Retina (tissue), 1 donor: ENCODE results near the gene TEFM.
"Not testable (repeated sequence)": the region's sequence is repeated elsewhere in the genome, so short reads cannot be mapped to it uniquely, and the experiment has no call there.

ENCODE experiments used
- DNase-seq: peaks from one replicate; pipeline ENCODE4 v3.0.0-alpha.2; 2016

TEFM gene

DNA sequence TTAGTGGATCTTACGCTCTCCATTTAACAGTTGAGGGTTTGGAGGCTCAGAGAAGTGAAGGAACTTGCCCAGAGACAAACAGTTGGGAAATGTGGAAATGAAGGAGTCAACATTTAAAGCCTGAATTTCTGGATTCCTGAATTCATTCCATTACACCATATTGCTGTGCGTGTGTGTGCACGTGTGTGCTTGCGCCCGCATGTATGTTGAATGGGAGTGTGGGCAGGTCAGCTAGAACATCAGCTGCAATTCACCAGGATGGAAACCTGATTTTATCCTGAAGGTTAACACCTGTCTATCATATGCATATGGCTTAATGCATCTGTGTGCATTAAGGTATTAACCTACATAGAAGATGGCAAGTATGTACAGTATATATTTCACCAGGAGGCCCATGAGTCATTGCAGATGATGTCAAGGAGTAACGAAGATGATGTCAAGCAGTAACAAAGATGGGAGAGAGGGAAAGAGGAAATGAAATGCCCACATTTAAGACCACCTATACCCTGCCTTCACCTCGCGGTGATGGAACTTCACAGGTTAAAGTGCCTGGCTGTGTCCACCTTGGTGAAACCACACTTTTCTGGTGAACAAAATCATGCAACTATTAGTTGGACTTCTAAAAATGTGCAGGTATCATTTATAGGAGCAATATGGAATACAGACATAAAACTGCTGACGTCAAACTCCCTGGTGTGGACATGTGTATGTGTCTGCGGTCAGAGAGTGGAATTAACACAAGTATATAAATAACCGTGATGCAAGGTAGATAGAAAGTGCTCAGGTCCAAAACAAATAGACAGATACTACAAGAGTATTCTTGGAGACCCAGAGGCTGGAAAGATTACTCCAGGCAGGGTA, 14.9 kb upstream of the TEFM start:
- no peak for DNase-seq

DNA sequence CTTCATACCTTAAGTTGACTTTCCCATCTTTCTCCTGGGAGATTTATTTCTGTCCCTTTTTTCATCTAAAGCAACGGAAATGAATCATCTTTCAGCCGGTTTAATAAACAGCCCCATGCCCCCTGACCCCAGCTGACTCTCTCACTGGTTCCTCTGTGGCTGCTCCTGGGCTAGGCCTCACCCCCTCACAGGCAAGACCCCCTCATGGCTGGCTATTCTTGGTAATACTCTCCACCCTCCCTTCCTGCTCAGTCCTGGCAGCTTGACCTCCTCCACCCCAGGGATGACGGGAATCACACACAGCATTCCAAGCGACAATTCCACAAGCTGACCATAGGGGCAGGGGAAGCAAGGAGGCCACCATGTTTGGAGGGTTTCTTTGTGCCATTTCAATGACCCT, 14.2 kb upstream of the TEFM start:
- DNase-seq = no peak

DNA sequence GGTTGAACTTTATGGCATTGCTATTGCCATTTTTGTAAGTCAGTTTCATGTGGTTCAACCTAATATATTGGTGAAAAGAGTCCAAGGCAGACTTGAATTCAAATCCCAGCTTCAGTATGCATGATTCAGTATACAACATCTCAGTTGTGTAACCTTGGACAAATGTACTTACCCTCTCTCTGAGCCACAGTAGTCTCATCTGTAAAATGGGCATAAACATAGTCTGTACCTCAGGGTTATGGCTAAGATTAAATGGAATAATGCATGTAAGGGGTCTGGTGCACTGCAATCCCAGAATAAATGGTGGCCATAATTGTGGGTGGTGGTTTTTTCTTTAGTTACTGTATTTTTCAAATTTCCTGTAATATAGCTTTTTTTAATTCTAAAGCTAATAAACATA, 11.0 kb upstream of the TEFM start:
- DNase-seq = no peak

DNA sequence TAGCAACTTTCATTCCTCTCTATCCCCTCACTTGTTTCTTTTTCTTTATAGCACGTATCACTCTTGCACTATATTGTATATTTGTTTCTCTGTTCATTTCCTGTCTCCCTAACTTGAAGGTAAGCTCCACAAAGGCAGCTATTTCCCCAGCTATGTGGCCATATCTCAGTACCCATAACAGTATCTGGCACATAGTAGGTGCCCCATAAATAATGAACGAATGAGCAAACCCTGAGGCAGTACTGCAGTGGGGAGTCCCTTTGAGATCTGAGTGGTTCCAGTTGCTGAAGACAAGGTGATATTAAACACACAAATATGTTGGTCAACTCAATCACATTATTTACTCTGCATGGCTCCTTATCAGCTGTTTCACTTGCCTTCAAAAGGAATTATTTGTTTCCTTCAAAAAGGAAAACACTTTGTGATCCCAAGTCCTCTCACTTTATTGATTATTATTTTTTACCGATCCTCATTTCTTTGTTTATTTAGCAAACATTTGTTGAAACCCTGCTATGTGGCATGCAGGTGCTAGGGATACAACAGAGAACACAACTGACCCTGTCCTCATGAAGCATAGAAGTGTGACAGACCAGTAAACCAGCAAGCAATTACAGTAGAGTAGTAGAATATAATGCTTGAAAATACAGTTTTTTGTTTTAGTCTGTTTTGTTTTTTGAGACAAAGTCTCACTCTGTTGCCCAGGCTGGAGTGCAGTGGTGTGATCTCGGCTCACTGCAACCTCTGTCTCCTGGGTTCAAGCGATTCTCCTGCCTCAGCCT, 10.0 kb upstream of the TEFM start:
- no peak for DNase-seq

DNA sequence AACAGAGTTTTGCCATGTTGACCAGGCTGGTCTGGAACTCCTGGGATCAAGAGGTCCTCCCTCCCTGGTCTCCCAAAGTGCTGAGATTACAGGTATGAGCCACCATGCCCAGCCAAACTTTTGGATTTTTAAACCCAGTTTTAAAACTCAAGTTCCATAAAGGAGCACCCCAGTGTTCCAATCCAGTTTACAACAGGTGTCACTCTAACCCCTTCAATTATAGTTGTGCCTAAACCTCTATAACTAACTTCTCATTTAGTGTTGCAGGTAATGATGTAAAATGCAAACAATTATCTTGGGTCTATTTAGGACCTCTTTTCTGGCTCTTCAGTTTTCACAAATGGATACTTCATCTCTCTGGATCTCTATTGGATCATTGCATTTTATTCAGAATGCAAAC, 7.9 kb upstream of the TEFM start:
- no peak for DNase-seq

DNA sequence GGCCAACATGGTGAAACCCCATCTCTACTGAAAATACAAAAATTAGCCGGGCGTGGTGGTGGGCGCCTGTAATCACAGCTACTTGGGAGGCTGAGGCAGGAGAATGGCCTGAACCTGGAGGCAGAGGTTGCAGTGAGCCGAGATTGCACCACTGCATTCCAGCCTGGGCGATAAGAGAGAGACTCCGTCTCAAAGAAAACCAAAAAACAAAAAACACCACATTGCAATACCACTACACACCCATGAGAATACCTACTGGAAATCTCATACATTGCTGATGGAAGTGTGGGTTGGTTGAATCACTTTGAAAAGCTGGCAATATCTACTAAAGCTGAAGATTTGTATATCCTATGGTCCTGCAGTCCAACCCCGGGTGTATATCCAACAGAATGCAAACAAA, 4.1 kb upstream of the TEFM start:
- DNase-seq = not testable (repeated sequence)

DNA sequence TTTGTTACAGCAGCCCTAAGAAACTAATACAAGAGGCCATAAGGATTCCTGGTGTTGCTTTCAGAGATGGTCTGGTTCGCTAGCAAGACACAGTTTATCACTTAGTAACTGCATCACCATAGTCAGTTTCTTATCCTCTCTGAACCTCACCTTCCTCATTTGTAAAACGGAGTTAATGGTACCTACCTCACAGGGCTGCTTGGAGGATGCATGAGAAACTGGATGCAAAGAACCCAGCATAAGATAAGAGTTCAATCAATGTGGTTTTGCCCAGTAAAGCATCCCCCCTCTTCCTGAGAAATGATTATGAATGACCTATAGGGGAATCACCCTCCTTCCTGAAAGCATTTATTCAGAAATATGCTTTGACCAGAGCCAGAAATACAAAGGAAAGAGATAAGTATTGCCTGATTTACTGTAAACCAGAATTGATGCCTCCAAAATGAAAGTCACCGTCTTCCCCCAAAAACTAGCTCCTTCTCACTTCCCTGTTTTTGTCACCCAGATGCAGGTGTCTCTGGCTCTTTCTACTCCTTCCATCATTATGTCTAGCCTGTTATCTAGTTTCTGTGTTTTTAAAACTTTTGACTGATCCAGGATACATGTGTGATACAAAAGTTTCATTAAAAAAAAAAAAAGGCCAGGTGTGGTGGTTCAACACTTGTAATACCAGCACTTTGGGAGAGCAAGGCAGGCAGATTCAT, 2.8 kb upstream of the TEFM start:
- no peak for DNase-seq

DNA sequence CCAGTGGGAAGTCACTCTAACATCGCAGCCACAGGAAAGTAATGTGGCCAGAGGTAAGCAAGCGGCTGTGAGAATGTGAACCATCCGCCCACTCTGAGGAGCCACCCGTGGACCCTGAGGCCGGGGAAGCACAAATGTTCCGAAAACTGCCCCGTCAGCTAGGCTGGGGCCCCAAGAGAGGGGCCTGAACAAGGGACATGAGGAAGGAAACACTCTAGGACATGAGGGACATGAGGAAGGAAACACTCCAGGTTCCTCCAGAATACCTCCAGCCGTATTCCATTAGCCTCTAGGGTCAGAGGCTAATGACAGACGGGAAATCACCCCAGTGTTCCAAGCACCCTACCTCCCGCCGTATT, 317 bp downstream of the TEFM start:
- DNase-seq = no peak

DNA sequence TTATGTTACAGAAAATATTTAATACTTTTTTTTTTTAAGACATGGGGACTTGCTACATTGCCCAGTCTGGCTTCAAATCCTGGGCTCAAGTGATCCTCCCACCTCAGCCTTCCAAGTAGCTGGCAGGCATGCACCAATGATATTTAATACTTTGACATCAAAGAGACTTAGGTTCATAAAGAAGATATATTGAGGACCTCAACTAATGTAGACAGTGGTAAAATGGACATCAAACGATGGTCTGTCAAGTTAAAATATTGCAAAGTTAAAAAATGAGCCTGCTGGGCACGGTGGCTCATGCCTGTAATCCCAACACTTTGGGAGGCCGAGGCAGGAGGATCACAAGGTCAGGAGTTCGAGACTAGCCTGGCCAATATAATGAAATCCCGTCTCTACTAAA, 8.7 kb downstream of the TEFM start:
- no peak for DNase-seq

DNA sequence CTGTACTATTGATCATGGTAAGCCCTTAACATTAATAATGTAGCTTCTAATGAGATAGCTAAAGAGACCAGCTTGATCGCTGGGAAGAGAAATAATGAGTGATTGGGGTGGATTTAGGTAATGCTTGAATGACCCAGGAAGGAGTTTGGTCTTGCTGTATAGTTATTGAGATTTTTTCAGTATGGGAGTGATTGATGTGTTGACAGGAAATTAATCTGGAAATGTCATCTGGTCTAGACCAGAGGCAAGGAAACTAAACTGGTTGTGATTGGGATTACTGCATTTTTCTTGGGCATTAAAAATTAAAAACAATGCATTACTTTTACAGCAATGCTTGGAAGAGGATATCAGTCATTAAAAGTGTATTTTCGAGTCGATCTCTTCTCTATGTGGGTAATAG, 11.8 kb downstream of the TEFM start:
- no peak for DNase-seq

DNA sequence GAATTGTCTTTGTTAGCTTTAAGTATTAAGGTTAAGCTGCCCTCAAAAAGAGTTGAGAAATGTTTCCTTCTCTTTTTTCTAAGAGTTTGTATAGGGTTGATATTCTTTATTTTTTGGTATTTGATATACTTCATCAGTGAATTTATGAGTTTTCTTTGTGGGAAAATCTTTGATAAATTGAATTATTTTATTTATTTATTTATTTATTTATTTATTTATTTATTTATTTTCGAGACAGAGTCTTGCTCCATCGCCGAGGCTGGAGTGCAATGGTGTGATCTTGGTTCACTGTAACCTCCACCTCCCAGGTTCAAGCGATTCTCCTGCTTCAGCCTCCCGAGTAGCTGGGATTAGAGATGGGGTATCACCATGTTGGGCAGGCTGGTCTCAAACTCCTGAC, 19.9 kb downstream of the TEFM start:
- DNase-seq = no peak

DNA sequence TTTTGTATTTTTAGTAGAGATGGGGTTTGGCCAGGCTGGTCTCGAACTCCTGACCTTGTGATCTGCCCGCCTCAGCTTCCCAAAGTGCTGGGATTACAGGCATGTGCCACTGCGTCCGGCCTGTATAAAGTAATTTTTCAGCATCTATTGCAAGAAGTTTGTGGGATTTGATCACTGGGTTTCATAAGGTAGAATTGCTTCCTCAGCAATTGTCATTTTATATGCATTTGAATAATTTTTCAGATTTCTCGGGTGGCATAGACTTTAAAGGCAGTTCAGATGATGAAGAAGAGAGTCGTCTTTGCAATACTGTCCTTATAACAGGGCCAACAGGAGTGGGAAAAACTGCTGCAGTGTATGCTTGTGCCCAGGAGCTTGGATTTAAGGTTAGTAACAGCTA, 37.0 kb downstream of the TEFM start:
- DNase-seq = no peak

DNA sequence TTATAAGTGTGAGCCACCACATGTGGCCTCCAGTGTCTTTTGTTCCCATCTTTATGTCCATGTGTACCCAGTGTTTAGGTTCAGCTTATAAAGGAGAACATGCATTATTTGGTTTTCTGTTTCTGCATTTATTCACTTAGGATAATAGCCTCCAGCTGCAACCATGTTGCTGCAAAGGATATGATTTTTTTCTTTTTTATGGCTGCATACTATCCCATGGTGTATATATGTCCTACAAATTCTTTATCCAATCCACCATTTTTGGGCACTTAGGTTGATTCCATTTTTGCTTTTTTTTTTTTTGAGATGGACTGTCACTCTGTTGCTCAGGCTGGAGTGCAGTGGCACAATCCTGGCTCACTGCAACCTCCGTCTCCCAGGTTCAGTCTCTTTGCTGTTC, 41.4 kb downstream of the TEFM start:
- no peak for DNase-seq

DNA sequence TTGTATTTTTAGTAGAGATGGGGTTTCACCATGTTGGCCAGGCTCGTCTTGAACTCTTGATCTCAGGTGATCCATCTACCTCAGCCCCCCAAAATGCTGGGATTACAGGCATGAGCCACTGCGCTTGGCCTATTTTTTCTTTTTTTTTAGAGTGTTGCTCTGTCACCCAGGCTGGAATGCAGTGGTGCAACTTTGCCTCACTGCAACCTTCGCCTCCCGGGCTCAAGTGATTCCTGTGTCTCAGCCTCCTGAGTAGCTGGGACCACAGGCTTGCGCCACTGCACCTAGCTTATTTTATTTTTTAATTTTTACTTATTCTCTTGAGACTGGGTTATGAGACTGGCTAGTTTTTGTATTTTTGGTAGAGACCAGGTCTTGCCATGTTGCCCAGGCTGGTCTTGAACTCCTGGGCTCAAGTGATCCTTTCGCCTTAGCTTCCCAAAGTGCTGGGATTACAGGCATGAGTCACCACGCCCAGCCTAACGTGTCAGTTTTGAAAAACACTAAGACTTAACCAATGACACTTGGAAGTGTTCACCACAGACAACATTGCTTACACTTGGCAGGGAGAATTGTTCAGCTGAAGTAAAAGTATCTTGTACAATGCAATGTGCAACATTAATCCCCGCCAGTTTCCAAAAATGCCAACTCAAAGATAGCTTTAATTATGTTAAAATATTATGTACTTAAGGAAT, 47.3 kb downstream of the TEFM start:
- no peak for DNase-seq

DNA sequence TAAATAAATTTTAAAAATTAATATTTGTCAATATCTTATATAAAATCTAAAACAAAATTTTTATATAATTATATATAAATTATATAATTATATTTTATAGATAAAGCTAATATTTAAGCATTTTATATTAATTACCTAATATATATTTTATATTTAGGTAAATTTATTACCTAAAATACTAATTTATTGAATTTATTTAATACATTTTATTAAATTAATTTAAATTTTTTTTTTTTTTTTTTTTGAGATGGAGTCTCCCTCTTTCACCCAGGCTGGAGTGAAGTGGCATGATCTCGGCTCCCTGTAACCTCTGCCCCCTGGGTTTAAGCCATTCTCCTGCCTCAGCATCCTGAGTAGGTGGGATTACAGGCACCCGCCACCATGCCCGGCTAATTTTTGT, 51.9 kb downstream of the TEFM start:
- no peak for DNase-seq
